SU-DHL-6 (cell line): ENCODE measurements around the gene ETS1.
A peak's percentile ranks its signal among the peaks of the same experiment; 100 is the strongest.

Source experiments
- H2AFZ ChIP-seq: fragments of 200-600 bp; sonication (generic); 2 replicates; pipeline ENCODE4 v1.6.1; 2014; ENCODE audit warnings: low read depth, mild to moderate bottlenecking, moderate library complexity, mixed read lengths, antibody characterized with exemption, low read length; ENCODE audit not compliant: severe bottlenecking
- H3F3A ChIP-seq: fragments of 200-600 bp; shearing (Covaris generic); 2 replicates; pipeline ENCODE4 v1.6.0; 2016; ENCODE audit warnings: antibody characterized with exemption, mild to moderate bottlenecking; ENCODE audit not compliant: insufficient read depth
- H3K27ac ChIP-seq: fragments of 200-600 bp; sonication (generic); 2 replicates; pipeline ENCODE4 v1.5.1; 2016; ENCODE audit warnings: low read depth, mild to moderate bottlenecking, low read length, moderate library complexity, mixed read lengths
- H3K27me3 ChIP-seq: fragments of 200-600 bp; sonication (generic), shearing (Covaris generic); 2 replicates; pipeline ENCODE4 v1.6.0; 2014; ENCODE audit warnings: mild to moderate bottlenecking, low read length
- H3K36me3 ChIP-seq: fragments of 200-600 bp; sonication (generic); 2 replicates; pipeline ENCODE4 v1.6.1; 2014; ENCODE audit warnings: mild to moderate bottlenecking, low read length, mixed read lengths
- H3K4me2 ChIP-seq: fragments of 300-600, 200-600 bp; shearing (Covaris generic), sonication (generic); 2 replicates; pipeline ENCODE4 v1.6.0; 2014; ENCODE audit warnings: low read length, low read depth, mild to moderate bottlenecking; ENCODE audit not compliant: poor library complexity, severe bottlenecking
- H3K4me3 ChIP-seq: fragments of 200-600 bp; sonication (generic); 2 replicates; pipeline ENCODE4 v1.5.1; 2014; ENCODE audit warnings: antibody characterized with exemption, low read length, mild to moderate bottlenecking, mixed read lengths; ENCODE audit not compliant: insufficient read depth, poor library complexity, severe bottlenecking
- H3K79me2 ChIP-seq: fragments of 200-600 bp; sonication (generic); 2 replicates; pipeline ENCODE4 v1.6.1; 2014; ENCODE audit warnings: mild to moderate bottlenecking, low read length, moderate library complexity; ENCODE audit not compliant: insufficient read depth
- H3K9ac ChIP-seq: fragments of 200-600 bp; sonication (generic); 2 replicates; pipeline ENCODE4 v1.7.0; 2014; ENCODE audit warnings: mild to moderate bottlenecking, low read length
- H3K9me2 ChIP-seq: fragments of 200-600 bp; sonication (generic); replicated peaks from 2 replicates; pipeline ENCODE4 v1.6.1; 2014; ENCODE audit warnings: low read length; ENCODE audit not compliant: insufficient read depth
- H3K9me3 ChIP-seq: fragments of 200-600 bp; sonication (generic); 2 replicates; pipeline ENCODE4 v1.6.1; 2014; ENCODE audit warnings: low read length, mixed read lengths; ENCODE audit not compliant: insufficient read depth
- H4K20me1 ChIP-seq: fragments of 200-600 bp; sonication (generic); 2 replicates; pipeline ENCODE4 v1.6.1; 2014; ENCODE audit warnings: low read depth, mild to moderate bottlenecking, antibody characterized with exemption, low read length, moderate library complexity, mixed read lengths
- CTCF ChIP-seq: fragments of 200-600 bp; sonication (generic); IDR thresholded peaks from one replicate; pipeline ENCODE4 v1.5.1; 2017; ENCODE audit warnings: antibody characterized with exemption, mild to moderate bottlenecking, low read length, moderate library complexity; ENCODE audit not compliant: insufficient read depth, poor library complexity, severe bottlenecking
- EZH2phosphoT487 ChIP-seq: fragments of 200-600 bp; sonication (generic), shearing (Covaris generic); conservative IDR thresholded peaks from 2 replicates; pipeline ENCODE4 v1.6.1; 2018; ENCODE audit warnings: mild to moderate bottlenecking, antibody characterized with exemption, low read length, moderate library complexity, mixed read lengths

Gene ETS1

GRCh38 chr11:128609785-128610184 lies 22.4 kb upstream of the ETS1 start:
- Histone ChIP-seq H3K27ac (peak overlapping the region; percentile 99), H2AFZ (no peak overlapping the region), H3K4me2 (peak overlapping the region; percentile 64), H3K9me3 (no peaks in the 10 kb centered on the region), H3K27me3 (no peaks in the 10 kb centered on the region), H4K20me1 (no peaks in the 10 kb centered on the region), H3F3A (peaks cover 51% of the 10 kb centered on the region), H3K36me3 (no peaks in the 10 kb centered on the region), H3K79me2 (no peaks in the 10 kb centered on the region), H3K9me2 (no peaks in the 10 kb centered on the region), H3K9ac (peak overlapping the region; percentile 54), H3K4me3 (no peak overlapping the region)
- no peak for TF ChIP-seq EZH2phosphoT487
- TF ChIP-seq CTCF: no peak

- no peak overlapping the region for H2AFZ ChIP-seq
- H3K9ac ChIP-seq: peak overlapping the region; percentile 54
- peak overlapping the region; percentile 64 for H3K4me2 ChIP-seq
Measured at GRCh38 chr11:128608746-128609407, 21.5 kb upstream of the ETS1 start.

GRCh38 chr11:128607819-128608218 lies 20.5 kb upstream of the ETS1 start:
- Histone ChIP-seq H3F3A (peaks cover 37% of the 10 kb centered on the region), H3K79me2 (no peaks in the 10 kb centered on the region), H3K36me3 (no peaks in the 10 kb centered on the region), H3K27ac (peak overlapping the region; percentile 99), H3K4me3 (no peak overlapping the region), H4K20me1 (no peaks in the 10 kb centered on the region), H3K4me2 (no peak overlapping the region), H3K9ac (no peak overlapping the region), H3K27me3 (no peaks in the 10 kb centered on the region), H2AFZ (no peak overlapping the region), H3K9me3 (no peaks in the 10 kb centered on the region), H3K9me2 (no peaks in the 10 kb centered on the region)
- TF ChIP-seq EZH2phosphoT487 (no peak), CTCF (no peak)

More at GRCh38 chr11:128608746-128609407, 21.5 kb upstream of the ETS1 start:
- H3K36me3 ChIP-seq: no peaks in the 10 kb centered on the region
- no peaks in the 10 kb centered on the region for H3K27me3 ChIP-seq
- no peaks in the 10 kb centered on the region for H3K9me3 ChIP-seq
- TF ChIP-seq CTCF: no peak
- TF ChIP-seq EZH2phosphoT487: no peak
- peaks cover 44% of the 10 kb centered on the region for H3F3A ChIP-seq
- no peaks in the 10 kb centered on the region for H3K9me2 ChIP-seq
- H3K4me3 ChIP-seq: no peak overlapping the region
- H3K79me2 ChIP-seq: no peaks in the 10 kb centered on the region
- peak overlapping the region; percentile 99 for H3K27ac ChIP-seq
- no peaks in the 10 kb centered on the region for H4K20me1 ChIP-seq
